Panc1 (cell line): ENCODE data around the gene FPGS. TPM values are rescaled to one million over a fixed set of nuclear protein-coding genes. Genes with fewer than 3 reads are reported as not detected.

Experiments
- ATAC-seq: fragments of 200-7000 bp; cut with Tn5 transposase; 2 replicates; pipeline ENCODE4 v1.9.1; 2020; ENCODE audit warnings: mild to moderate bottlenecking, moderate library complexity
- BruUV-seq: library from RNA; stranded (reverse); fragments of 400-500 nt; replicated peaks from 2 replicates; lab custom pipeline; 2021; lab: Mats Ljungman, UMichigan
- CTCF ChIA-PET: fragments of 300-600 bp; sonication (Branson Sonifier 250); formaldehyde crosslinking; loops from one replicate; lab custom pipeline; 2022; ENCODE audit warnings: antibody characterized with exemption; lab: Charles Lee
- POLR2A ChIA-PET: fragments of 300-600 bp; sonication (Branson Sonifier 250); formaldehyde crosslinking; loops from one replicate; lab custom pipeline; 2022; ENCODE audit warnings: antibody characterized with exemption; lab: Charles Lee
- DNase-seq: peaks from one replicate; pipeline ENCODE4 v3.0.0-alpha.2; 2010; ENCODE audit warnings: low read depth, low spot score
- H3K27ac ChIP-seq: 2 replicates; pipeline ENCODE4 v1.5.1; 2011; ENCODE audit warnings: mild to moderate bottlenecking, low read length, inconsistent platforms
- H3K27me3 ChIP-seq: fragments of 200-500 bp; sonication (Bioruptor generic); 2 replicates; pipeline ENCODE4 v1.6.0; 2014; ENCODE audit warnings: low read length, inconsistent platforms; ENCODE audit not compliant: control insufficient read depth, insufficient read depth
- H3K36me3 ChIP-seq: fragments of 200-500 bp; sonication (Bioruptor generic); 2 replicates; pipeline ENCODE4 v1.5.1; 2014; ENCODE audit warnings: inconsistent platforms, mild to moderate bottlenecking, low read length, moderate library complexity; ENCODE audit not compliant: control insufficient read depth, insufficient read depth
- H3K4me1 ChIP-seq: 2 replicates; pipeline ENCODE4 v1.5.1; 2011; ENCODE audit warnings: inconsistent platforms, mild to moderate bottlenecking, low read length, moderate library complexity; ENCODE audit not compliant: control insufficient read depth, insufficient read depth
- H3K4me3 ChIP-seq, 2 experiments: 2 replicates each; pipeline ENCODE4 v1.5.1; 2011 to 2012; ENCODE audit warnings: low read depth in 2 of 2, low read length in 2 of 2, mild to moderate bottlenecking in 2 of 2, inconsistent platforms in 1 of 2, moderate library complexity in 1 of 2
- H3K9me3 ChIP-seq: fragments of 200-500 bp; sonication (Bioruptor generic); 2 replicates; pipeline ENCODE4 v1.5.1; 2014; ENCODE audit warnings: low read depth, mild to moderate bottlenecking, inconsistent platforms, low read length, moderate library complexity; ENCODE audit not compliant: control insufficient read depth, insufficient read depth
- CTCF ChIP-seq: fragments of 450-650 bp; IDR thresholded peaks from 2 replicates; pipeline ENCODE4 v1.5.1; 2017; ENCODE audit warnings: mild to moderate bottlenecking
- POLR2AphosphoS5 ChIP-seq: IDR thresholded peaks from 2 replicates; pipeline ENCODE4 v1.6.1; 2012; ENCODE audit warnings: mild to moderate bottlenecking, low read depth, low read length, moderate library complexity
- REST ChIP-seq, 2 experiments: IDR thresholded peaks; 2 replicates each; pipeline ENCODE4 v1.6.1; 2011 to 2012; ENCODE audit warnings: low read depth in 2 of 2, control low read depth in 1 of 2, low read length in 1 of 2, mild to moderate bottlenecking in 1 of 2, moderate library complexity in 1 of 2; ENCODE audit not compliant: insufficient read depth in 1 of 2
- SIN3A ChIP-seq: IDR thresholded peaks from 2 replicates; pipeline ENCODE4 v1.6.1; 2012; ENCODE audit warnings: low read depth, mild to moderate bottlenecking, low read length, moderate library complexity, borderline replicate concordance; ENCODE audit not compliant: insufficient read depth
- TCF7L2 ChIP-seq: IDR thresholded peaks from 2 replicates; pipeline ENCODE4 v1.6.1; 2011; ENCODE audit warnings: mild to moderate bottlenecking, low read depth, low read length, inconsistent platforms
- in situ Hi-C: cut with HindIII; loops from 2 replicates; pipeline ENCODE4 v1.10.0; 2016; ENCODE audit warnings: low sequenced_read_pairs, low pct_unique_long_range_greater_than_20kb
- intact Hi-C: fragments of 100-400 bp; cut with micrococcal nuclease; formaldehyde crosslinking; loops from one replicate; pipeline ENCODE4 v1.10.0; 2022; ENCODE audit not compliant: unreplicated experiment
- total RNA-seq: library from RNA; stranded (reverse); gene quantifications from one replicate; pipeline ENCODE4 v1.2.1, GENCODE V29; 2021; ENCODE audit not compliant: unreplicated experiment

FPGS gene
- total RNA-seq, 1 experiment from 2014 or later, result 56.5 TPM

- Histone ChIP-seq H3K4me3 (no peak overlapping the region), H3K27ac (no peak overlapping the region), H3K36me3 (no peaks in the 10 kb centered on the region), H3K4me1 (peaks cover 5% of the 10 kb centered on the region; the same call in 1 of the 2 replicates), H3K27me3 (no peaks in the 10 kb centered on the region), H3K9me3 (no peaks in the 10 kb centered on the region)
- ATAC-seq, result no peak
- TF ChIP-seq SIN3A (no peak), CTCF (no peak), REST (IDR thresholded peaks at IDR 0.05; ENCODE audit: insufficient read depth in 1 of 2, low read depth in 2 of 2, low read length in 1 of 2) (no peak), TCF7L2 (no peak), POLR2AphosphoS5 (no peak)
- BruUV-seq, result no TSS peak
- ChIA-PET POLR2A (no interaction called here), CTCF (no interaction called here)
- DNase-seq, result no peak
- intact Hi-C loops (no loop called here), in situ Hi-C loops (no loop called here)
These were observed 55.4 kb downstream of the FPGS start for GRCh38 chr9:127858041-127858512.

- ATAC-seq (no peak), DNase-seq (no peak)
- CTCF ChIA-PET, result no interaction called here
- H3K36me3 ChIP-seq, result no peaks in the 10 kb centered on the region
- H3K4me1 ChIP-seq, result peaks cover 2% of the 10 kb centered on the region; the same call in 1 of the 2 replicates
- POLR2A ChIA-PET, result no interaction called here
- TF ChIP-seq POLR2AphosphoS5 (no peak), REST (IDR thresholded peaks at IDR 0.05; ENCODE audit: insufficient read depth in 1 of 2, low read depth in 2 of 2, low read length in 1 of 2) (no peak), SIN3A (no peak), CTCF (no peak), TCF7L2 (no peak)
- BruUV-seq, result no TSS peak
- H3K27ac ChIP-seq, result no peak overlapping the region
- no peaks in the 10 kb centered on the region for H3K9me3 ChIP-seq
- H3K27me3 ChIP-seq, result no peaks in the 10 kb centered on the region
- intact Hi-C loops, result no loop called here
- in situ Hi-C loops, result no loop called here
- H3K4me3 ChIP-seq, result no peak overlapping the region
These were observed 57.6 kb downstream of the FPGS start for GRCh38 chr9:127860260-127860659.
